ENCODE data around the gene ANTXR2. TPM values are rescaled to one million over a fixed set of nuclear protein-coding genes. Genes with fewer than 3 reads are reported as not detected.

Gene ANTXR2
- total RNA-seq, 1 experiment from 2014 or later, result 31.0 TPM

GRCh38 chr4:79904331-79904730 is 168.7 kb downstream of the ANTXR2 start:
- intact Hi-C loops (cut with micrococcal nuclease), result no loop called here
- Mint-ChIP-seq H3K36me3 (ENCODE audit: insufficient read depth, unreplicated experiment) (peaks cover 22% of the 10 kb centered on the region), H3K9me3 (ENCODE audit: unreplicated experiment) (no peaks in the 10 kb centered on the region), H3K4me1 (ENCODE audit: insufficient read depth, unreplicated experiment) (no peaks in the 10 kb centered on the region), H3K4me3 (ENCODE audit: unreplicated experiment) (no peak overlapping the region), H3K27me3 (ENCODE audit: insufficient read depth, unreplicated experiment) (no peaks in the 10 kb centered on the region), H3K27ac (ENCODE audit: low read depth, unreplicated experiment) (no peak overlapping the region)
- BruUV-seq (replicated peaks), result no TSS peak
- no peak for DNase-seq (ENCODE audit: unreplicated experiment)
- POLR2A ChIA-PET, result no interaction called here
- TF ChIP-seq, protein P1, sequence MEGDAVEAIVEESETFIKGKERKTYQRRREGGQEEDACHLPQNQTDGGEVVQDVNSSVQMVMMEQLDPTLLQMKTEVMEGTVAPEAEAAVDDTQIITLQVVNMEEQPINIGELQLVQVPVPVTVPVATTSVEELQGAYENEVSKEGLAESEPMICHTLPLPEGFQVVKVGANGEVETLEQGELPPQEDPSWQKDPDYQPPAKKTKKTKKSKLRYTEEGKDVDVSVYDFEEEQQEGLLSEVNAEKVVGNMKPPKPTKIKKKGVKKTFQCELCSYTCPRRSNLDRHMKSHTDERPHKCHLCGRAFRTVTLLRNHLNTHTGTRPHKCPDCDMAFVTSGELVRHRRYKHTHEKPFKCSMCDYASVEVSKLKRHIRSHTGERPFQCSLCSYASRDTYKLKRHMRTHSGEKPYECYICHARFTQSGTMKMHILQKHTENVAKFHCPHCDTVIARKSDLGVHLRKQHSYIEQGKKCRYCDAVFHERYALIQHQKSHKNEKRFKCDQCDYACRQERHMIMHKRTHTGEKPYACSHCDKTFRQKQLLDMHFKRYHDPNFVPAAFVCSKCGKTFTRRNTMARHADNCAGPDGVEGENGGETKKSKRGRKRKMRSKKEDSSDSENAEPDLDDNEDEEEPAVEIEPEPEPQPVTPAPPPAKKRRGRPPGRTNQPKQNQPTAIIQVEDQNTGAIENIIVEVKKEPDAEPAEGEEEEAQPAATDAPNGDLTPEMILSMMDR (IDR thresholded peaks at IDR 0.05; ENCODE audit: unreplicated experiment), result no peak
- CTCF ChIA-PET, result no interaction called here

- TF ChIP-seq, protein P1 (IDR thresholded peaks at IDR 0.05; ENCODE audit: unreplicated experiment), result no peak
- no TSS peak for BruUV-seq (replicated peaks)
- CTCF ChIA-PET, result interaction anchor here (0.7 to 0.8 kb wide), 2 partner anchors 57 to 1032 kb away, joined by 3 to 4 read pairs; no protein-coding TSS in a partner anchor
- H3K4me3 Mint-ChIP-seq (ENCODE audit: unreplicated experiment), result no peak overlapping the region
- peaks cover 7% of the 10 kb centered on the region for H3K36me3 Mint-ChIP-seq (ENCODE audit: insufficient read depth, unreplicated experiment)
- H3K9me3 Mint-ChIP-seq (ENCODE audit: unreplicated experiment), result no peaks in the 10 kb centered on the region
- POLR2A ChIA-PET, result no interaction called here
- H3K27ac Mint-ChIP-seq (ENCODE audit: low read depth, unreplicated experiment), result no peak overlapping the region
- no peak for DNase-seq (ENCODE audit: unreplicated experiment)
- H3K4me1 Mint-ChIP-seq (ENCODE audit: insufficient read depth, unreplicated experiment), result no peaks in the 10 kb centered on the region
- no peaks in the 10 kb centered on the region for H3K27me3 Mint-ChIP-seq (ENCODE audit: insufficient read depth, unreplicated experiment)
- intact Hi-C loops (cut with micrococcal nuclease), result no loop called here
These were observed 172.8 kb downstream of the ANTXR2 start for GRCh38 chr4:79900182-79900581.

GRCh38 chr4:79899481-79899880 is 173.5 kb downstream of the ANTXR2 start:
- H3K27me3 Mint-ChIP-seq (ENCODE audit: insufficient read depth, unreplicated experiment), result no peaks in the 10 kb centered on the region
- CTCF ChIA-PET, result interaction anchor here (0.7 kb wide), 1 partner anchor 58 kb away, joined by 3 read pairs; no protein-coding TSS in a partner anchor

GRCh38 chr4:79898055-79898454 is 175.0 kb downstream of the ANTXR2 start:
- no TSS peak for BruUV-seq (replicated peaks)
- Mint-ChIP-seq H3K4me3 (ENCODE audit: unreplicated experiment) (no peak overlapping the region), H3K9me3 (ENCODE audit: unreplicated experiment) (no peaks in the 10 kb centered on the region), H3K27ac (ENCODE audit: low read depth, unreplicated experiment) (no peak overlapping the region), H3K4me1 (ENCODE audit: insufficient read depth, unreplicated experiment) (no peaks in the 10 kb centered on the region), H3K27me3 (ENCODE audit: insufficient read depth, unreplicated experiment) (no peaks in the 10 kb centered on the region), H3K36me3 (ENCODE audit: insufficient read depth, unreplicated experiment) (no peaks in the 10 kb centered on the region)
- intact Hi-C loops (cut with micrococcal nuclease), result no loop called here
- ChIA-PET CTCF (no interaction called here), POLR2A (no interaction called here)
- TF ChIP-seq, protein P1 (IDR thresholded peaks at IDR 0.05; ENCODE audit: unreplicated experiment), result no peak
- DNase-seq (ENCODE audit: unreplicated experiment), result no peak

More at GRCh38 chr4:79899481-79899880, 173.5 kb downstream of the ANTXR2 start:
- no TSS peak for BruUV-seq (replicated peaks)
- no peak overlapping the region for H3K4me3 Mint-ChIP-seq (ENCODE audit: unreplicated experiment)
- no peak for DNase-seq (ENCODE audit: unreplicated experiment)
- no peaks in the 10 kb centered on the region for H3K9me3 Mint-ChIP-seq (ENCODE audit: unreplicated experiment)
- POLR2A ChIA-PET, result no interaction called here
- H3K36me3 Mint-ChIP-seq (ENCODE audit: insufficient read depth, unreplicated experiment), result peaks cover 7% of the 10 kb centered on the region
- TF ChIP-seq, protein P1 (IDR thresholded peaks at IDR 0.05; ENCODE audit: unreplicated experiment), result no peak
- no peak overlapping the region for H3K27ac Mint-ChIP-seq (ENCODE audit: low read depth, unreplicated experiment)
- H3K4me1 Mint-ChIP-seq (ENCODE audit: insufficient read depth, unreplicated experiment), result no peaks in the 10 kb centered on the region
- intact Hi-C loops (cut with micrococcal nuclease), result no loop called here
